GM12878 (cell line): Measurements from ENCODE around the gene BCR. TPM values are rescaled to one million over a fixed set of nuclear protein-coding genes. Genes with fewer than 3 reads are reported as not detected.

Source experiments
- ATAC-seq: fragments of 200-7000 bp; cut with Tn5 transposase; 3 replicates; pipeline ENCODE4 v1.9.1; 2020; ENCODE audit warnings: mild to moderate bottlenecking, moderate library complexity
- BruUV-seq: library from RNA; stranded (reverse); fragments of 400-500 nt; replicated peaks from 2 replicates; lab custom pipeline; 2021; lab: Mats Ljungman, UMichigan
- CTCF ChIA-PET: fragments of 300-600 bp; sonication (Branson Sonifier 250); formaldehyde crosslinking; extraction: SDS; loops from one replicate; lab custom pipeline; 2021; ENCODE audit warnings: inconsistent platforms; lab: Yijun Ruan, JAX
- POLR2A ChIA-PET: fragments of 350-600 bp; formaldehyde crosslinking; extraction: SDS; loops from one replicate; lab custom pipeline; 2021; ENCODE audit warnings: inconsistent platforms; lab: Charles Lee
- RAD21 ChIA-PET: fragments of 300-600 bp; sonication (Branson Sonifier 250); formaldehyde crosslinking; loops from one replicate; lab custom pipeline; 2023; ENCODE audit warnings: antibody characterized with exemption; ENCODE audit not compliant: unreplicated experiment; lab: Charles Lee
- SMC1A ChIA-PET: fragments of 300-600 bp; sonication (Branson Sonifier 250); formaldehyde crosslinking; loops from one replicate; lab custom pipeline; 2023; ENCODE audit not compliant: unreplicated experiment, uncharacterized antibody; lab: Charles Lee
- DNase-seq: peaks from one replicate; pipeline ENCODE4 v3.0.0-alpha.2; 2011; ENCODE audit warnings: low read depth, low spot score
- FAIRE-seq: peaks from 3 replicates; lab custom pipeline; 2011; peaks lifted over from hg19 to GRCh38; lab: Jason Lieb, UNC
- H2AFZ ChIP-seq: 2 replicates; pipeline ENCODE4 v1.6.0; 2011; ENCODE audit warnings: low read depth, low read length, control low read depth; ENCODE audit not compliant: control insufficient read depth
- H3K27ac ChIP-seq: 2 replicates; pipeline ENCODE4 v1.5.1; 2011; ENCODE audit warnings: control low read depth; ENCODE audit not compliant: control insufficient read depth, insufficient read depth
- H3K27me3 ChIP-seq, 2 experiments: replicated peaks in 1 of 2; 2 replicates each; pipeline versions ENCODE4 v1.6.0 to v1.6.1; 2011; ENCODE audit warnings: low read length in 1 of 2; ENCODE audit not compliant: control insufficient read depth in 2 of 2, insufficient read depth in 2 of 2
- H3K36me3 ChIP-seq, 2 experiments: 2 replicates each; pipeline ENCODE4 v1.5.1; 2011; ENCODE audit warnings: low read length in 1 of 2; ENCODE audit not compliant: control insufficient read depth in 2 of 2, insufficient read depth in 2 of 2
- H3K4me1 ChIP-seq: 2 replicates; pipeline ENCODE4 v1.6.1; 2011; ENCODE audit warnings: mild to moderate bottlenecking, low read length, moderate library complexity, mixed read lengths; ENCODE audit not compliant: control insufficient read depth, insufficient read depth
- H3K4me2 ChIP-seq: 2 replicates; pipeline ENCODE4 v1.6.0; 2011; ENCODE audit warnings: control low read depth; ENCODE audit not compliant: control insufficient read depth, insufficient read depth
- H3K4me3 ChIP-seq: fragments of 200-600 bp; sonication (generic); 2 replicates; pipeline ENCODE4 v1.5.1; 2016
- H3K79me2 ChIP-seq: 2 replicates; pipeline ENCODE4 v1.6.0; 2011; ENCODE audit warnings: low read length; ENCODE audit not compliant: control insufficient read depth, insufficient read depth
- H3K9ac ChIP-seq: 2 replicates; pipeline ENCODE4 v1.8.0; 2011; ENCODE audit warnings: low read length, control low read depth, mixed read lengths; ENCODE audit not compliant: control insufficient read depth, insufficient read depth
- H3K9me3 ChIP-seq: replicated peaks from 3 replicates; pipeline ENCODE4 v1.5.1; 2011; ENCODE audit warnings: mild to moderate bottlenecking, low read length; ENCODE audit not compliant: control insufficient read depth, insufficient read depth
- H4K20me1 ChIP-seq: 2 replicates; pipeline ENCODE4 v1.6.0; 2011; ENCODE audit not compliant: control insufficient read depth, insufficient read depth
- EED ChIP-seq: sonication (generic); IDR thresholded peaks from 2 replicates; pipeline ENCODE4 v1.6.1; 2016; ENCODE audit warnings: antibody characterized with exemption, low read depth
- EGR1 ChIP-seq, 2 experiments: IDR thresholded peaks; 1 replicate in 1 of 2; 2 replicates in 1 of 2; pipeline ENCODE4 v1.6.1; 2011 to 2012; ENCODE audit warnings: low read depth in 2 of 2, low read length in 2 of 2, borderline replicate concordance in 1 of 2, mild to moderate bottlenecking in 1 of 2, moderate library complexity in 1 of 2
- IKZF2 ChIP-seq, 2 experiments: fragments of 450-650 bp; IDR thresholded peaks; 2 replicates each; pipeline ENCODE4 v1.6.1; 2017; ENCODE audit warnings: mild to moderate bottlenecking in 2 of 2, moderate library complexity in 2 of 2
- NR2C2 ChIP-seq: IDR thresholded peaks from 2 replicates; pipeline ENCODE4 v1.6.1; 2011; ENCODE audit warnings: borderline replicate concordance, low read depth; ENCODE audit not compliant: control insufficient read depth, insufficient read length
- POLR2AphosphoS5 ChIP-seq: IDR thresholded peaks from 2 replicates; pipeline ENCODE4 v1.6.1; 2011; ENCODE audit warnings: mild to moderate bottlenecking, low read length, inconsistent platforms
- PRDM15 ChIP-seq: fragments of 450-650 bp; formaldehyde crosslinking; IDR thresholded peaks from 2 replicates; pipeline ENCODE4 v1.4.0; 2020; ENCODE audit warnings: mild to moderate bottlenecking, moderate library complexity
- SREBF1 ChIP-seq: IDR thresholded peaks from 2 replicates; pipeline ENCODE4 v1.6.1; 2012; ENCODE audit warnings: mild to moderate bottlenecking, low read length
- SUZ12 ChIP-seq: fragments of 200-600 bp; sonication (generic); IDR thresholded peaks from one replicate; pipeline ENCODE4 v1.6.1; 2018; ENCODE audit warnings: antibody characterized with exemption, mild to moderate bottlenecking; ENCODE audit not compliant: unreplicated experiment
- YY1 ChIP-seq: IDR thresholded peaks from 2 replicates; pipeline ENCODE4 v1.6.1; 2011; ENCODE audit warnings: low read depth, mild to moderate bottlenecking, low read length
- ZBED1 ChIP-seq: IDR thresholded peaks from 2 replicates; pipeline ENCODE4 v1.6.1; 2016; ENCODE audit warnings: borderline replicate concordance
- WGBS: methylation state at CpG from one replicate; pipeline ENCODE4 v1.1.6; 2016; ENCODE audit warnings: low lambda C conversion rate; ENCODE audit not compliant: insufficient replicate concordance, insufficient coverage; ENCODE audit errors: missing lambda C conversion rate; 5-methylcytosine and 5-hydroxymethylcytosine counted together
- in situ Hi-C: fragments of 300-500 bp; cut with MboI; formaldehyde crosslinking; loops from 9 replicates; pipeline ENCODE4 v1.14.3; 2018; ENCODE audit warnings: mixed read lengths
- intact Hi-C: fragments of 100-400 bp; cut with micrococcal nuclease; formaldehyde crosslinking; loops from one replicate; pipeline ENCODE4 v1.14.2; 2022; ENCODE audit not compliant: unreplicated experiment
- polyA plus RNA-seq, 11 experiments: library from polyadenylated mRNA; depleted of rRNA in 4 of 11; unstranded in 6 of 11; stranded (reverse) in 5 of 11; fragments of >200 nt; fragmentation: Nextera tagmentation in 4 of 11; fragmentation: Illumina TruSeq in 1 of 11; extraction: Ambion mirVana in 4 of 11; extraction: Trizol in 1 of 11; gene quantifications; 1 replicate in 1 of 11; 2 replicates in 10 of 11; pipeline versions ENCODE4 v1.2.1 to v1.2.3, GENCODE V29; 2011 to 2016; ENCODE audit warnings: inconsistent platforms in 2 of 11, missing spikeins in 2 of 11, low read depth in 1 of 11
- total RNA-seq, 4 experiments: library from RNA; depleted of rRNA in 3 of 4; stranded (reverse); fragments of >200 nt in 3 of 4; fragmentation: Illumina TruSeq in 1 of 4; extraction: Trizol in 1 of 4; gene quantifications; 2 replicates each; pipeline versions ENCODE4 v1.2.1 to v1.2.3, GENCODE V29; 2013 to 2021

Gene BCR
- total and polyA plus RNA-seq, 10 of the 15 experiments (the other 5 are each of a cell fraction or from before 2014, with no cell fraction given) = 1.7 to 64.7 (median 18.4) TPM

GRCh38 chr22:23272371-23272770 is 92.1 kb downstream of the BCR start (continued):
- TF ChIP-seq NR2C2 (no peak), EED (no peak)
- TF ChIP-seq, all 136 proteins: peak for 0

- TF ChIP-seq PRDM15 (CRISPR knock-in tag) = no peak
- no peak for TF ChIP-seq SUZ12
- no peak for TF ChIP-seq SREBF1
- no peak for TF ChIP-seq YY1
- no peak for TF ChIP-seq EGR1 (IDR thresholded peaks at IDR 0.05; ENCODE audit: borderline replicate concordance in 1 of 2, low read depth in 2 of 2, low read length in 2 of 2)
- TF ChIP-seq IKZF2 (IDR thresholded peaks at IDR 0.05) = no peak
- TF ChIP-seq POLR2AphosphoS5 = no peak
- TF ChIP-seq ZBED1 = no peak
- TF ChIP-seq, all 136 proteins: peak for 0
- RAD21 ChIA-PET = no interaction called here
Measured at GRCh38 chr22:23272834-23273233, 92.5 kb downstream of the BCR start.

More at GRCh38 chr22:23272834-23273233, 92.5 kb downstream of the BCR start:
- WGBS = 87% methylated on average over 11 of the region's 11 CpGs
- Histone ChIP-seq H3K9ac (no peak overlapping the region), H2AFZ (no peak overlapping the region), H3K4me2 (no peak overlapping the region), H3K27me3 (no peaks in the 10 kb centered on the region), H3K9me3 (no peaks in the 10 kb centered on the region), H3K4me3 (no peak overlapping the region), H3K79me2 (no peaks in the 10 kb centered on the region), H3K4me1 (peaks cover 25% of the 10 kb centered on the region), H3K36me3 (peaks cover 8 to 22% of the 10 kb centered on the region in 2 experiments; a peak in 3 of 4 replicates), H4K20me1 (no peaks in the 10 kb centered on the region), H3K27ac (no peak overlapping the region)
- ATAC-seq (no peak), DNase-seq (no peak), FAIRE-seq (no peak)
- in situ Hi-C loops = no loop called here
- ChIA-PET POLR2A (no interaction called here), CTCF (interaction anchor here (0.8 kb wide), 1 partner anchor 17 kb away, joined by 3 read pairs; no protein-coding TSS in a partner anchor), SMC1A (interaction anchor here (1.2 to 1.4 kb wide), 2 partner anchors 20 to 22 kb away, joined by 3 read pairs; no protein-coding TSS in a partner anchor)
- no TSS peak for BruUV-seq
- intact Hi-C loops = no loop called here
